NOMO-1 (cell line): ENCODE data around the gene AMELX.
A peak's percentile ranks its signal among the peaks of the same experiment; 100 is the strongest.

ENCODE experiments used
- DNase-seq, 2 experiments: peaks; one replicate each; lab custom pipeline; 2025; ENCODE audit not compliant: unreplicated experiment in 2 of 2; lab: John Stamatoyannopoulos, UW

Gene AMELX

DNA sequence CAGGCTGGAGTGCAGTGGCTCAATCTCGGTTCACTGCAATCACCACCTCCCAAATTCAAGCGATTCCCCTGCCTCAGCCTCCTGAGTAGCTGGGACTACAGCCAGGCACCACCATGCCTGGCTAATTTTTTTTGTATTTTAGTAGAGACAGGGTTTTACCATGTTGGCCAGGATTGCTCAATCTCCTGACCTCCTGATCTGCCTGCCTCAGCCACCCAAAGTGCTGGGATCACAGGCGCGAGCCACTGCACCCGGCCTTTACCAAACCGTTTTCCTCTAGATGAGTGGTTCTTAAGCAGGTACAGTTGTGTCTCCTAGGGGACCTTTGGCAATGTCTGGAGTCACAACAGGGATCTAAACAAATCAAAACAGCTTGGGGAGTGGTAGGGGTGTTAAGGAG lies 11.6 kb downstream of the AMELX start:
- DNase-seq = no peak

DNA sequence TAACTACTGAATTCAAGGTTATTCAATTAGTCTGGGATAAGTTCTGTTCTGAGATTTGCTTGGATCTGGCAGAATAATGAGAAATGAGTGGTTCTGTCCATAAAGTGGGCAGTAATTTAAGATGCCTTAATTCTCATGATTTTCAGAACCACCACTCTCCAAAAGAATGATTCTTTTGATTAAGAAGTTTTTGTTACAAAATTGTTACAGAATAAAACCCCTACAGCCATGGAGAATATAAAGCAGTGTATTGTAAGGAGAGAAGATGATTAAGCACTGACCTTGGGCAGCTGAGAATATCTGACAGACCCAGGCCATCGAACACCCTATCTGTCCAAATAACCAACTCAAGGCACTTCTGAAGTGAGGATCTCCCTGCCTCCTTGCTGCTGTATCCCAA lies 12.4 kb downstream of the AMELX start:
- no peak for DNase-seq

DNA sequence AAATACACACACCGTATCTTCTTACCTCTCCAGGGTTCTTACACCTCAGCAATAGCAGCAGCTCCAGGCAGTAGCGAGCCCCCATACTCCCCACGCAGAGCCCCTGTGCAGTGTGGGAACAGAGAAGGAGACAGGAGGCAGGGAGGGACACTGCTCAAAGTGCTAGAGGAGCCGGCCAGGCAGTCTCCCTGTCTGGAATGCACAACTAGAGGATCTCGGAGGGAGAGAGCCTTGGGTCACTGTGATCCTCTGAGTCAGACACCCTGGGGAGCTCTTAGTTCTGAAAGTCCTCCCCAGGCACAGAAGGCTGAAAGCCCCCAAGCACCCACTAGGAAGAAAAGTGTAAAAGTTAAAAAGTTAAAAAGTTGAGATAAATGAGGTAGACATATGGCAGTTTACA lies 16.0 kb downstream of the AMELX start:
- DNase-seq = no peak

DNA sequence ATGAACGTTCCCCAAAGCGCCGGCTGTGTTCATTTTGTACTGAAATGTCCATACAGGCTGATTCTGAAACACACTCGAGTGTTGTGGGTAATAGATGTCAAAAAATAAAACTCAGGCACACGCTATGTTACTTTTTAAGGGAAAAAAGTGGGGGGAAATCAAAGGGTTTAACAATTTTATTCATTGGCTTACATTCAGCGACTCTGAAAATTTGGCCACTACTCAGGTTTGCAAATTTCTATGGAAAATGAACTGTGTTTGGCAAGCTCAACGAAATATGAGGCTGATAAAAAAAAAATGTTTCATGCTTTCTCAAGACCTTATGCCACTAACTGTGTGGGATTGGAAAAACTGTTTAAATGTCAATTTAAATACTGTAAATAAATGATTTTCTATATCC lies 18.5 kb downstream of the AMELX start:
- DNase-seq = no peak

- no peak for DNase-seq
Measured at GRCh38 chrX:11319806-11320520, 26.8 kb downstream of the AMELX start.

DNA sequence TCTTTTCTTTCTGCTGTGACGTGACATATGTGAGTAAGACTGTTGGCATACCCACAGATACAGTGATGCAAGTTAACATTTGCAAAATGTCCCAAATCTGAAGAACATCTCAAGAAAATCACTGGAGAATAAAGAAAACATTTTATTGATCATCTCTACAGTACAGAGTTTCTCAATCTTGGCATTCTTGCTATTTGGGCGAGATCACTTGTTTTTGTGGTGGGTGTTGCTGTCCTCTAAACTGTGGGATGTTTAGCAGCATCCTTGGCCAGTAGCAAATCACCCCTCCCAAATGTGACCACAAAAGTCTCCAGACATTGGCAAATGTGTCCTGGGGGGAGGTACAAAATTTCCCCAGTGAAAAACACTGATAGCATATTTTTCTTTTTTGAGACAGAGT lies 28.8 kb downstream of the AMELX start:
- no peak for DNase-seq

- no peak for DNase-seq
Measured at GRCh38 chrX:11328134-11328533, 34.9 kb downstream of the AMELX start.

- no peak for DNase-seq
Measured at GRCh38 chrX:11329021-11329420, 35.8 kb downstream of the AMELX start.

GRCh38 chrX:11331788-11332187 lies 38.6 kb downstream of the AMELX start:
- DNase-seq = no peak

DNA sequence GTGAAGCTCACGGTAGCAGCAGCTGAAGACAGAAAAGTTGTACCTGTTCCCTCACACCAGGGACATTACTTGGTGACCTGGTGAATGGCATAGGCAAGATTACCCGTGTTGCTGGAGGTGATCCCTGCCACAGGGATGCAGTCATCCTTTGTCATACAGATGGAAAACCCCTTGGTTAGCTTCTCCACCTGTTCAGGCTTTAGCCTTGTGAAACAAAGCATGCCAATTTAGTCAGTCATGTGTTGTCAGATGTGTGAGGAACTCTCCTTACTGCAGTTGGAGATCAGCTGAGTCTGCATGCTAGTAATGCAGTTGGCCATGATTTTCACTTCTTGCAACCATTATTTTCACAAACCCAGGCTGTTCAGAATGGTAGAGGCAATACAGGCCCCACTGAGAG lies 41.0 kb downstream of the AMELX start:
- no peak for DNase-seq

DNA sequence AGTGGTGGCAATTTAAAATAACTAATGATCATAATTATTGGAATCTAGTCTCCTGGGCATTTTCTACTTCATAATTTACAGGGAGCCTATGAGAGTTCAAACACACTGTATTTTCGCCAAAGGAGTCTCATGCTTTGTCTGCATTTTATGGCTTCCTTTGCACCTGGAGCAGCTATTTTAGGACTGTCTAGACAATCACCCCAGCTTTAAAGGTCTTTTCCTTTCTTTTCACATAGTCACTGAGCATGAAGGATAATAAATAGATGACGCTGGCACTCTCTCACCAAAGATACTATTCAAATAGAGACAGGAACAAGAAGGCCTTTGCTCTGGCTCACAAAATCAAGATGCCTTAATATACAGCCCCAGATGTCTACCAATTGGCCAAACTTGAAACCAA lies 43.0 kb downstream of the AMELX start:
- DNase-seq = no peak

GRCh38 chrX:11337292-11338009 lies 44.2 kb downstream of the AMELX start:
- DNase-seq = no peak

- peak; percentile 32 to 88 for DNase-seq
Measured at GRCh38 chrX:11341274-11342201, 48.3 kb downstream of the AMELX start.

GRCh38 chrX:11342673-11343072 lies 49.5 kb downstream of the AMELX start:
- DNase-seq = no peak

- DNase-seq = no peak
Measured at GRCh38 chrX:11346121-11346682, 53.0 kb downstream of the AMELX start.

GRCh38 chrX:11347300-11347699 lies 54.1 kb downstream of the AMELX start:
- DNase-seq = no peak

- DNase-seq = no peak
Measured at GRCh38 chrX:11349020-11349419, 55.8 kb downstream of the AMELX start.

DNA sequence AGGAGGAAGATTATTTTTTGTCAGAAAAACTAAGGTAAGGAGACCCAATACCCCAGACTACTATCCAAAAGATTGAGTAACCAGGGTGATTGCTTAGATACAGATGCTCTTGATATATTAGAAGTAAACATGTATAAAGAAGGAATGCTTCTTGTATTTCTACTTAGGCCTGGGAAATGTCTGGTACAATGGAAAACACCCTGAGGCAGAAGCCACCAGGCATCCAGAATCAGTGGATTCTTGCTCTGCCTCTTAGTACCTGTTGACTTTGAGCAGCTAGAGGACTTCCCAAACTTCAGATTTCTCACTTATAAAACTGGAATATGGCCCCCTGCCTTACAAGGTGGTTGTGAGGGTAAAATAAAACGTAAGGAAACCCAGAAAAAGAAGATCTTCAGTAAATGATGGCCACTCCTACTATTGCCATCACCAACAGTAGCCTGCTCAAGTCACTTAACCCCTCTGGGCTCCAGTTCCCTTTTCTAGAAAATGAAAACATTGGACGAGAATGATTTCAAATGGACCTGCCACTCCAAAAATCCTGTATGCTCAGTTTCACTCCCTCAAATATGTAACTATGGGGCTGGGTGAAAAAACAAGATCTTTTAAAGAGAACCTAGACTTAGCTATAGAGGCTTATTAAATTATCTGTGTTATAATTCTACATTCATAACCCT lies 56.6 kb downstream of the AMELX start:
- DNase-seq = no peak
